Natural killer cell (primary cell): ENCODE results near the gene NRROS. TPM values are rescaled to one million over a fixed set of nuclear protein-coding genes. Genes with fewer than 3 reads are reported as not detected.

Source experiments
- ATAC-seq, 3 donors: fragments of 150-1000 bp in 2 of 3; fragments of 200-7000 bp in 1 of 3; cut with Tn5 transposase; 1 replicate in 1 of 3; 2 replicates in 2 of 3; pipeline ENCODE4 v1.10.0; 2021; ENCODE audit warnings: mild to moderate bottlenecking in 2 of 3, moderate library complexity in 2 of 3
- DNase-seq, 2 donors: peaks; one replicate each; pipeline versions ENCODE4 v3.0.0 to v3.0.0-alpha.2; 2013 to 2021; ENCODE audit warnings: mixed read lengths in 1 of 2
- H3K27ac ChIP-seq: one replicate; pipeline ENCODE4 v1.5.1; 2013; ENCODE audit warnings: mild to moderate bottlenecking, low read length
- H3K27me3 ChIP-seq: one replicate; pipeline ENCODE4 v1.6.1; 2013; ENCODE audit warnings: low read length; ENCODE audit not compliant: control insufficient read depth, insufficient read depth
- H3K36me3 ChIP-seq: one replicate; pipeline ENCODE4 v1.6.1; 2013; ENCODE audit warnings: low read length; ENCODE audit not compliant: control insufficient read depth, insufficient read depth
- H3K4me1 ChIP-seq: one replicate; pipeline ENCODE4 v1.6.1; 2013; ENCODE audit warnings: low read length; ENCODE audit not compliant: control insufficient read depth, insufficient read depth
- H3K4me3 ChIP-seq: one replicate; pipeline ENCODE4 v1.5.1; 2013; ENCODE audit warnings: low read length
- H3K9me3 ChIP-seq: one replicate; pipeline ENCODE4 v1.6.1; 2013; ENCODE audit warnings: low read length; ENCODE audit not compliant: control insufficient read depth, insufficient read depth
- H3K27ac Mint-ChIP-seq, 2 donors: one replicate each; pipeline ENCODE4 v1.8.0; 2022; ENCODE audit warnings: mild to moderate bottlenecking in 2 of 2, mixed read lengths in 2 of 2, moderate library complexity in 1 of 2
- H3K27me3 Mint-ChIP-seq, 2 donors: one replicate each; pipeline ENCODE4 v1.8.0; 2022; ENCODE audit warnings: low read depth in 2 of 2, mixed read lengths in 2 of 2
- H3K36me3 Mint-ChIP-seq: one replicate; pipeline ENCODE4 v1.8.0; 2022; ENCODE audit warnings: mixed read lengths
- H3K4me1 Mint-ChIP-seq, 2 donors: one replicate each; pipeline ENCODE4 v1.8.0; 2022; ENCODE audit warnings: mixed read lengths in 2 of 2
- H3K4me3 Mint-ChIP-seq: one replicate; pipeline ENCODE4 v1.8.0; 2022; ENCODE audit warnings: mild to moderate bottlenecking, moderate library complexity, mixed read lengths
- H3K9me3 Mint-ChIP-seq, 2 donors: one replicate each; pipeline ENCODE4 v1.8.0; 2022; ENCODE audit warnings: mixed read lengths in 2 of 2
- CTCF ChIP-seq: fragments of 200-600 bp; IDR thresholded peaks from one replicate; pipeline ENCODE4 v1.8.0; 2022; ENCODE audit warnings: antibody characterized with exemption
- WGBS: methylation state at CpG from one replicate; pipeline ENCODE4 v1.1.7; 2013; ENCODE audit warnings: missing lambda C conversion rate; ENCODE audit not compliant: insufficient coverage; 5-methylcytosine and 5-hydroxymethylcytosine counted together
- intact Hi-C: fragments of 100-400 bp; cut with micrococcal nuclease; formaldehyde crosslinking; loops from one replicate; pipeline ENCODE4 v1.14.2; 2022
- total RNA-seq, 4 donors: library from RNA; stranded (reverse); fragments of 120-200 nt in 1 of 4; gene quantifications; one replicate each; pipeline versions ENCODE4 v1.2.3 to v1.2.4, GENCODE V29; 2013 to 2022

The NRROS gene
- total RNA-seq, 3 donors from 2014 or later (not counting 1 experiment from before 2014, with no cell fraction given): 32.5 to 56.3 (median 56.2) TPM

GRCh38 chr3:196670339-196670738 is 30.8 kb downstream of the NRROS start:
- DNase-seq (no peak), ATAC-seq (no peak)
- no peak for TF ChIP-seq CTCF
- Mint-ChIP-seq H3K4me1 (peaks cover 18 to 22% of the 10 kb centered on the region in 2 donors), H3K27me3 (no peaks in the 10 kb centered on the region), H3K27ac (peak overlapping the region; percentile 75), H3K4me3 (no peak overlapping the region), H3K36me3 (no peaks in the 10 kb centered on the region), H3K9me3 (no peaks in the 10 kb centered on the region)
- intact Hi-C loops: no loop called here
- Histone ChIP-seq H3K36me3 (no peaks in the 10 kb centered on the region), H3K9me3 (no peaks in the 10 kb centered on the region), H3K27me3 (no peaks in the 10 kb centered on the region), H3K4me1 (peaks cover 8% of the 10 kb centered on the region), H3K4me3 (no peak overlapping the region), H3K27ac (no peak overlapping the region)
- 34% methylated on average over 6 of the region's 6 CpGs for WGBS

GRCh38 chr3:196673632-196674031 is 34.1 kb downstream of the NRROS start:
- peaks cover 17 to 22% of the 10 kb centered on the region in 2 donors for H3K4me1 Mint-ChIP-seq
- H3K36me3 Mint-ChIP-seq: no peaks in the 10 kb centered on the region
- no peaks in the 10 kb centered on the region for H3K9me3 ChIP-seq
- no peak overlapping the region for H3K27ac ChIP-seq
- no peak overlapping the region for H3K4me3 ChIP-seq
- intact Hi-C loops: no loop called here
- DNase-seq: no peak
- ATAC-seq: no peak
- no peaks in the 10 kb centered on the region for H3K27me3 Mint-ChIP-seq
- 95% methylated on average over 3 of the region's 3 CpGs for WGBS
- H3K27ac Mint-ChIP-seq: no peak overlapping the region
- no peak for TF ChIP-seq CTCF
- H3K9me3 Mint-ChIP-seq: no peaks in the 10 kb centered on the region
- H3K4me1 ChIP-seq: peaks cover 14% of the 10 kb centered on the region
- H3K36me3 ChIP-seq: no peaks in the 10 kb centered on the region
- H3K27me3 ChIP-seq: no peaks in the 10 kb centered on the region
- H3K4me3 Mint-ChIP-seq: no peak overlapping the region

GRCh38 chr3:196677353-196677752 is 37.9 kb downstream of the NRROS start:
- Histone ChIP-seq H3K4me3 (no peak overlapping the region), H3K4me1 (peaks cover 5% of the 10 kb centered on the region), H3K9me3 (no peaks in the 10 kb centered on the region), H3K27me3 (no peaks in the 10 kb centered on the region), H3K36me3 (no peaks in the 10 kb centered on the region), H3K27ac (no peak overlapping the region)
- no peaks in the 10 kb centered on the region for H3K9me3 Mint-ChIP-seq
- H3K27ac Mint-ChIP-seq: no peak overlapping the region
- DNase-seq (no peak), ATAC-seq (no peak)
- intact Hi-C loops: no loop called here
- no peak for TF ChIP-seq CTCF
- no peaks in the 10 kb centered on the region for H3K36me3 Mint-ChIP-seq
- 92% methylated on average over 1 of the region's 1 CpG for WGBS
- H3K4me1 Mint-ChIP-seq: peaks cover 8 to 10% of the 10 kb centered on the region in 2 donors
- H3K4me3 Mint-ChIP-seq: no peak overlapping the region
- no peaks in the 10 kb centered on the region for H3K27me3 Mint-ChIP-seq

GRCh38 chr3:196677931-196678330 is 38.4 kb downstream of the NRROS start:
- Histone ChIP-seq H3K27ac (no peak overlapping the region), H3K4me3 (no peak overlapping the region), H3K27me3 (no peaks in the 10 kb centered on the region), H3K9me3 (no peaks in the 10 kb centered on the region), H3K36me3 (no peaks in the 10 kb centered on the region), H3K4me1 (peaks cover 5% of the 10 kb centered on the region)
- intact Hi-C loops: no loop called here
- H3K9me3 Mint-ChIP-seq: no peaks in the 10 kb centered on the region
- 100% methylated on average over 1 of the region's 1 CpG for WGBS
- DNase-seq: no peak
- no peak for TF ChIP-seq CTCF
- no peak for ATAC-seq
- H3K4me3 Mint-ChIP-seq: no peak overlapping the region
- no peak overlapping the region for H3K27ac Mint-ChIP-seq
- peaks cover 8 to 10% of the 10 kb centered on the region in 2 donors for H3K4me1 Mint-ChIP-seq
- H3K36me3 Mint-ChIP-seq: no peaks in the 10 kb centered on the region
- no peaks in the 10 kb centered on the region for H3K27me3 Mint-ChIP-seq
